GM12891 (cell line): Measurements from ENCODE around the gene TMEM273.

ENCODE experiments used
- POLR2A ChIP-seq: IDR thresholded peaks from 2 replicates; pipeline ENCODE4 v1.6.1; 2011; ENCODE audit warnings: low read depth, low read length, control low read depth
- SPI1 ChIP-seq: IDR thresholded peaks from 2 replicates; pipeline ENCODE4 v1.6.1; 2011; ENCODE audit warnings: low read depth, low read length, control low read depth

DNA sequence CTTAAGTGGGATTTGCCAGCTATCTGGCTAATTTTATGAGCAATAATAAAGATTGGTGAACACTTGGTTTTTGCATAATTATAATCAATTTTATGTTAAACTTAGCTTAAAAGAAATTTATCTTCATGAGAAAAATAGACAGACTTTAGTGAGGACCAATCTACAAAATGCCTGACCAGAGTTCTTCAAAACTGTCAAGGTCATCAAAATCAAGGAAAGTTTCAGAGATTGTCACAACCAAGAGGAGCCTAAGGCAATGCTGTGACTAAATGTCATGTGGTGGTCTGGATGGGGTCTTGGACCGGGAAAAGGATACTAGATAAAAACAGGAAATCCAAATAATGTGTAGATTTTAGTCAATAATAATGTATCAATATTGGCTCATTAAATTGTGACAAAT is 36.7 kb downstream of the TMEM273 start:
- TF ChIP-seq POLR2A (no peak), SPI1 (no peak)
